MM.1S (cell line): Measurements from ENCODE around the gene THRAP3.

Experiments used
- DNase-seq: peaks from one replicate; pipeline ENCODE4 v3.0.0-alpha.2; 2015
- H2AFZ ChIP-seq: fragments of 300-600 bp; sonication (generic); 2 replicates; pipeline ENCODE4 v1.6.0; 2016; ENCODE audit warnings: antibody characterized with exemption, low read length
- H3F3A ChIP-seq: fragments of 300-600 bp; sonication (generic); 2 replicates; pipeline ENCODE4 v1.6.1; 2016; ENCODE audit warnings: mild to moderate bottlenecking, antibody characterized with exemption, low read length, moderate library complexity, mixed read lengths; ENCODE audit not compliant: insufficient read depth
- H3K27ac ChIP-seq: fragments of 300-600 bp; sonication (generic); 2 replicates; pipeline ENCODE4 v1.5.1; 2016; ENCODE audit warnings: mild to moderate bottlenecking, low read length
- H3K27me3 ChIP-seq: fragments of 300-600 bp; sonication (generic); replicated peaks from 2 replicates; pipeline ENCODE4 v1.6.0; 2016; ENCODE audit warnings: low read length; ENCODE audit not compliant: insufficient read depth
- H3K36me3 ChIP-seq: fragments of 300-600 bp; sonication (generic); replicated peaks from 2 replicates; pipeline ENCODE4 v1.6.1; 2016; ENCODE audit warnings: mild to moderate bottlenecking, low read length, mixed read lengths; ENCODE audit not compliant: insufficient read depth
- H3K4me1 ChIP-seq: fragments of 300-600 bp; sonication (generic); 2 replicates; pipeline ENCODE4 v1.6.1; 2016; ENCODE audit warnings: low read length, mixed read lengths
- H3K4me2 ChIP-seq: fragments of 300-600 bp; sonication (generic); 2 replicates; pipeline ENCODE4 v1.6.0; 2016; ENCODE audit warnings: low read depth, low read length
- H3K4me3 ChIP-seq: fragments of 300-600 bp; sonication (generic); 2 replicates; pipeline ENCODE4 v1.5.1; 2016; ENCODE audit warnings: low read length, mixed read lengths
- H3K79me2 ChIP-seq: fragments of 300-600 bp; sonication (generic); 2 replicates; pipeline ENCODE4 v1.6.1; 2016; ENCODE audit warnings: mixed run types, low read length, mixed read lengths
- H3K9ac ChIP-seq: fragments of 300-600 bp; sonication (generic); 2 replicates; pipeline ENCODE4 v1.6.1; 2016; ENCODE audit warnings: low read length, mixed read lengths
- H3K9me2 ChIP-seq: fragments of 300-600 bp; sonication (generic); replicated peaks from 2 replicates; pipeline ENCODE4 v1.6.1; 2016; ENCODE audit warnings: mild to moderate bottlenecking, low read length, mixed read lengths; ENCODE audit not compliant: insufficient read depth
- H3K9me3 ChIP-seq: fragments of 300-600 bp; sonication (generic); replicated peaks from 2 replicates; pipeline ENCODE4 v1.6.1; 2016; ENCODE audit warnings: mild to moderate bottlenecking, low read length, mixed read lengths; ENCODE audit not compliant: insufficient read depth
- H4K20me1 ChIP-seq: fragments of 300-600 bp; sonication (generic); 2 replicates; pipeline ENCODE4 v1.6.1; 2016; ENCODE audit warnings: mild to moderate bottlenecking, low read length, moderate library complexity, mixed read lengths; ENCODE audit not compliant: insufficient read depth
- EZH2 ChIP-seq: fragments of 300-600 bp; sonication (generic); optimal IDR thresholded peaks from 2 replicates; pipeline ENCODE3; 2017; ENCODE audit warnings: low read depth, mild to moderate bottlenecking, antibody characterized with exemption, low read length, mixed read lengths
- EZH2phosphoT487 ChIP-seq: fragments of 300-600 bp; sonication (generic); IDR thresholded peaks from 2 replicates; pipeline ENCODE4 v1.6.1; 2018; ENCODE audit warnings: antibody characterized with exemption, low read length
- TF ChIP-seq, protein P1 (sequence below): fragments of 300-600 bp; sonication (generic); IDR thresholded peaks from 2 replicates; pipeline ENCODE4 v1.5.1; 2016; ENCODE audit warnings: antibody characterized with exemption, low read length, mixed read lengths

Gene THRAP3

GRCh38 chr1:36206323-36206858 lies 17.9 kb upstream of the THRAP3 start:
- H3K9me2 ChIP-seq: no peaks in the 10 kb centered on the region
- no peak overlapping the region for H3K4me2 ChIP-seq
- H3K27ac ChIP-seq: no peak overlapping the region
- H3K4me1 ChIP-seq: no peaks in the 10 kb centered on the region
- H3K79me2 ChIP-seq: no peaks in the 10 kb centered on the region
- H3F3A ChIP-seq: no peaks in the 10 kb centered on the region
- H3K4me3 ChIP-seq: no peak overlapping the region
- TF ChIP-seq EZH2 (no peak), EZH2phosphoT487 (no peak)
- TF ChIP-seq, protein P1, sequence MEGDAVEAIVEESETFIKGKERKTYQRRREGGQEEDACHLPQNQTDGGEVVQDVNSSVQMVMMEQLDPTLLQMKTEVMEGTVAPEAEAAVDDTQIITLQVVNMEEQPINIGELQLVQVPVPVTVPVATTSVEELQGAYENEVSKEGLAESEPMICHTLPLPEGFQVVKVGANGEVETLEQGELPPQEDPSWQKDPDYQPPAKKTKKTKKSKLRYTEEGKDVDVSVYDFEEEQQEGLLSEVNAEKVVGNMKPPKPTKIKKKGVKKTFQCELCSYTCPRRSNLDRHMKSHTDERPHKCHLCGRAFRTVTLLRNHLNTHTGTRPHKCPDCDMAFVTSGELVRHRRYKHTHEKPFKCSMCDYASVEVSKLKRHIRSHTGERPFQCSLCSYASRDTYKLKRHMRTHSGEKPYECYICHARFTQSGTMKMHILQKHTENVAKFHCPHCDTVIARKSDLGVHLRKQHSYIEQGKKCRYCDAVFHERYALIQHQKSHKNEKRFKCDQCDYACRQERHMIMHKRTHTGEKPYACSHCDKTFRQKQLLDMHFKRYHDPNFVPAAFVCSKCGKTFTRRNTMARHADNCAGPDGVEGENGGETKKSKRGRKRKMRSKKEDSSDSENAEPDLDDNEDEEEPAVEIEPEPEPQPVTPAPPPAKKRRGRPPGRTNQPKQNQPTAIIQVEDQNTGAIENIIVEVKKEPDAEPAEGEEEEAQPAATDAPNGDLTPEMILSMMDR: no peak
- no peak overlapping the region for H2AFZ ChIP-seq
- DNase-seq: no peak
- H3K9me3 ChIP-seq: no peaks in the 10 kb centered on the region
- no peaks in the 10 kb centered on the region for H3K27me3 ChIP-seq
- no peaks in the 10 kb centered on the region for H4K20me1 ChIP-seq
- H3K36me3 ChIP-seq: no peaks in the 10 kb centered on the region
- no peak overlapping the region for H3K9ac ChIP-seq

DNA sequence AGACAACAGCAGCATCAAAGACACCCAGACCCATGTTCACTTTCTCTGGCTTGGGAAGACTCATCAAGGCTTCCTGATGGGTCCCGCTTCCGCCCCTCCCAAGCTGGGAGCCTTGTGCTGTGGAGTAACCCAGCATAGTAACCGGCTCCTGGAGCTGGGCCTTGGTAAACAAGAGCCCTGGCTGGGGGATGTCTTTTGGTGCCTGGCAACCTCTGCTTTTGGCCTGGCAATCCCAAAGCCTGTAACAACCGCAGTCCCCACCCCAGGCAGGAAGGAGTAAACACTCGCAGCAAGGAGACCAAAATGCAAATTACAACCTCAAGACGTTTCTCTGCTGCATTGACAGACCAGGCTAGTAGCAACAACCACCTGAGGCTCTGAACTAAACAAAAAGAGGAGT lies 16.9 kb upstream of the THRAP3 start:
- no peaks in the 10 kb centered on the region for H3K27me3 ChIP-seq
- H3K4me1 ChIP-seq: no peaks in the 10 kb centered on the region
- H4K20me1 ChIP-seq: no peaks in the 10 kb centered on the region
- TF ChIP-seq EZH2phosphoT487 (no peak), EZH2 (no peak)
- TF ChIP-seq, protein P1: no peak
- no peak overlapping the region for H3K4me3 ChIP-seq
- H3K9ac ChIP-seq: no peak overlapping the region
- peak; percentile 11 for DNase-seq
- H2AFZ ChIP-seq: 0 out of 2 replicates have a peak overlapping the region, but pooled peaks have one; percentile 10
- H3F3A ChIP-seq: no peaks in the 10 kb centered on the region
- no peaks in the 10 kb centered on the region for H3K9me2 ChIP-seq
- H3K4me2 ChIP-seq: no peak overlapping the region
- H3K79me2 ChIP-seq: no peaks in the 10 kb centered on the region
- no peaks in the 10 kb centered on the region for H3K36me3 ChIP-seq
- no peak overlapping the region for H3K27ac ChIP-seq
- H3K9me3 ChIP-seq: no peaks in the 10 kb centered on the region

DNA sequence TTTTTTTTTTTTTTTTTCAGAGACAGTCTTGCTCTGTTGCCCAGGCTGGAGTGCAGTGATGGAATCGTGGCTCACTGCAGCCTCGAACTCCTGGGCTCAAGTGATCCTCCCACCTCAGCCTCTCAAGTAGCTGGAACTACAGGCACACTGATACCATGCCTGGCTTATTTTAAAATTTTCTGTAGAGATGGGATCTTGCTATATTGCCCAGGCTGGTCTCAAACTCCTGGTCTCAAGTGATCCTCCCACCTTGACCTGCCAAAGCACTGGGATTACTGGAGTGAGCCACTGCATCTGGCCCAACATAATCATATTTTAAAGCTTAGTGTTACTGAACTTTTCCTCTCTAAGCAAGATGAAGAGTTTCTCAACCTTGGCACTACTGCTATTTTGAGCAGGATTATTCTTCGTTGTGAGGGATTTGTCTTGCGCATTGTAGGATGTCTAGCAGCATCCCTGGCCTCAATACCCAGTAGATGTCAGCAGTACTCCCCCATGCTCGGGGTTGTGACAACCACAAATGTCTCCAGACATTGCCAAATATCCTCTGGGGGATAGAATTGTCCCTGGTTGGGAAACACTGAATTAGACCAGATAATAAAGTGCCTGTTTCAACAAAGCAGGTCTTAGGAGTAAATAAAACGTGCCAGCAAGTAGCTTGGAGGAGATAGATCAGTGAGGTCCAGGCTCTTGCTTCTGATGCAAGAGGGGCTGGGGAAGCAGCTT lies 15.1 kb upstream of the THRAP3 start:
- no peaks in the 10 kb centered on the region for H3K9me2 ChIP-seq
- DNase-seq: no peak
- H3K36me3 ChIP-seq: no peaks in the 10 kb centered on the region
- no peaks in the 10 kb centered on the region for H3K79me2 ChIP-seq
- no peak overlapping the region for H3K4me2 ChIP-seq
- H3F3A ChIP-seq: no peaks in the 10 kb centered on the region
- TF ChIP-seq, protein P1: no peak
- TF ChIP-seq EZH2: no peak
- TF ChIP-seq EZH2phosphoT487: no peak
- no peaks in the 10 kb centered on the region for H3K4me1 ChIP-seq
- H2AFZ ChIP-seq: no peak overlapping the region
- no peak overlapping the region for H3K9ac ChIP-seq
- no peak overlapping the region for H3K4me3 ChIP-seq
- no peaks in the 10 kb centered on the region for H3K9me3 ChIP-seq
- no peak overlapping the region for H3K27ac ChIP-seq
- no peaks in the 10 kb centered on the region for H4K20me1 ChIP-seq
- H3K27me3 ChIP-seq: no peaks in the 10 kb centered on the region
